ENCODE results near the gene BMP7.

BMP7 gene

GRCh38 chr20:57266291-57267157, at the start of gene BMP7:
Gene BMP7 (minus strand): TSS chr20:57266641. CDS start chr20:57266122, 519 bp downstream.
- no peak for DNase-seq

GRCh38 chr20:57315976-57316480, 49.6 kb upstream of the BMP7 start:
- no peak for DNase-seq

- no peak for DNase-seq
Observed at GRCh38 chr20:57315083-57315975, 48.9 kb upstream of the BMP7 start.

GRCh38 chr20:57313951-57314350, 47.5 kb upstream of the BMP7 start:
- DNase-seq: no peak

- no peak for DNase-seq
Observed at GRCh38 chr20:57313230-57313629, 46.8 kb upstream of the BMP7 start.

GRCh38 chr20:57312138-57312537, 45.7 kb upstream of the BMP7 start:
- no peak for DNase-seq

GRCh38 chr20:57310821-57311514, 44.5 kb upstream of the BMP7 start:
- no peak for DNase-seq

- no peak for DNase-seq
Observed at GRCh38 chr20:57309544-57310115, 43.2 kb upstream of the BMP7 start.

- DNase-seq: no peak
Observed at GRCh38 chr20:57308451-57309271, 42.2 kb upstream of the BMP7 start.

- no peak for DNase-seq
Observed at GRCh38 chr20:57306747-57307146, 40.3 kb upstream of the BMP7 start.

- DNase-seq: no peak
Observed at GRCh38 chr20:57301026-57301425, 34.6 kb upstream of the BMP7 start.

- DNase-seq: no peak
Observed at GRCh38 chr20:57298457-57298856, 32.0 kb upstream of the BMP7 start.

- no peak for DNase-seq
Observed at GRCh38 chr20:57294550-57294949, 28.1 kb upstream of the BMP7 start.

GRCh38 chr20:57293995-57294394, 27.6 kb upstream of the BMP7 start:
- no peak for DNase-seq

GRCh38 chr20:57292611-57293010, 26.2 kb upstream of the BMP7 start:
- DNase-seq: no peak

GRCh38 chr20:57291694-57292093, 25.3 kb upstream of the BMP7 start:
- DNase-seq: no peak

GRCh38 chr20:57291003-57291402, 24.6 kb upstream of the BMP7 start:
- DNase-seq: no peak

GRCh38 chr20:57290178-57290484, 23.7 kb upstream of the BMP7 start:
- no peak for DNase-seq

GRCh38 chr20:57289391-57290177, 23.1 kb upstream of the BMP7 start:
- no peak for DNase-seq

- DNase-seq: no peak
Observed at GRCh38 chr20:57288651-57289277, 22.3 kb upstream of the BMP7 start.

GRCh38 chr20:57287901-57288300, 21.5 kb upstream of the BMP7 start:
- DNase-seq: no peak

Data from activated CD4-positive, alpha-beta T cell treated with anti-CD3 and anti-CD28 coated beads for 1 hour (primary cell).